Activated CD4-positive, CD25-positive, alpha-beta regulatory T cell (primary cell): ENCODE results near the gene SLC28A1.
A peak's percentile ranks its signal among the peaks of the same experiment; 100 is the strongest.
"Not testable (repeated sequence)": the region's sequence is repeated elsewhere in the genome, so short reads cannot be mapped to it uniquely, and the experiment has no call there.

Experiments
- DNase-seq, 4 experiments: peaks; one replicate each; lab custom pipeline; 2025; lab: John Stamatoyannopoulos, UW

SLC28A1 gene

DNA sequence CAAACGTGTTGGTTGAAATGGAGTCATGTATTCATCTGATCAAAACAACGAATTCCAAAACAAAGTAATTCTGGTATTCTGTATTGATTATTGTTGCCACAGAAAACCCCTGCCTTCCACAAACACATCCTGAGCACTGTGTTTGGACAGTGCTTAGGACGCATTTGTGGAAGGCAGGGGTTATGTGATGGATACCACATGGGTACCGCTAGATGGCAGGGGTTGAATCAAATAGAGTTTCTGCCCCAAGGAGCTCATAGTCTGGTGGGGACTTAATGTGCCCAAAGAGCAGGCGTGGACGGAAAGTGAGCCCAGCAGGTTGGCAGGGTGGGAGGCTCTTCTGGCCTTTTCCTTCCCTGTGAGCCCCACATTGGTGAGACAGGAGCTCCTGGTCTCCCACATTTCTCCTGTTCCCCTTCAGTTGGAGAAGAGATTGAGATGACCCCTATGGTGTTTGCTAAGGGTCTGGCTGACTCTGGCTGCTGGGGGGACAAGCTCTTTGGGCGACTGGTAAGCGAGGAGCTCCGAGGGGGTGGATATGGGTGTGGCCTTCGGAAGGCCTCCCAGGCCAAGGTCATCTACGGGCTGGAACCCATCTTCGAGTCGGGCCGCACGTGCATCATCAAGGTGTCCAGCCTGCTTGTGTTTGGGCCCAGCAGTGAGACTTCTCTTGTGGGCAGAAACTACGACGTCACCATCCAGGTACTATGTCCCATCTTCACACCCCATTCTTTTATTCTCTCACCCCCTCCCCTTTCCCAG is 22.1 kb upstream of the SLC28A1 start:
- DNase-seq, result no peak

DNA sequence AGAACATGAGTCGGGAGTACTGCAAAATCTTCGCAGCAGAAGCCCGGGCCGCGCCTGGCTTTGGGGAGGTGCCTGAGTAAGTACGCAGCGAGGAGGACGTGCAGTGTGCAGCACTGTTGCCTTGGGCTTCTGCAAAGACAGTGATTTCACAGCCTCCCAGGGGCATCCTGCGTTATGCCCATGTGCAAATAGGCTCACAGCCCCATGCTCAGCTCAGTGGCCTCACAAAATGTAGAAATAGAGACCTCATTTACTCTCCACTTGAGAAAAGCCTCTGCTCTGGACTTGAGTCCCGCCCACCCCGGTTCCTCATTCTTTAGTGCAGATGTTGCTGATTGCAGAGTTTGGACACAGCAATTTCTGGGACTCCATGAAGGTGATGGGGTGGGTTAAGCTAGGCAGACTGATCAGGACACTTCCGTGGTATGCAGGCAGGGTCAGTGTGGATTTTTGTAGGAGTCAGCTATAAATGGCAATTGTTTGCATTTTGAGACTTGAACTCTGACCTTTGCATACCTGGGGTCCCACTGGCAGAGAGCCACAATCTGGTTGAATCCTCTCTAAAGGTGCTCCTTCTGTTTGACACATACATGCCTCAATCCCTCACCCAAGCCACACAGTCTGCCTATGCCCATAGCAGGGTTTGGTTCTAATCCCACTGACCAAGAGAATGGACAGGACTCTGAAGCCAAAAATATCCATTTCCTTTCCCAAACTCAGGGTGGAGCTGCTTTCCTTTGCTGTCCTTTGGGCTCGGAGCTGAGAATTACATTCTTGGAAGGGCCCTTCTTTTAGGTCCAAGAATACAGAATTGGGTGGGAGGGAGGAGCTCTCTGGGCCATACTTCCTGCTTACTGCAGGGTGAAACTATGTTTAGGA is 20.7 kb upstream of the SLC28A1 start:
- no peak for DNase-seq

DNA sequence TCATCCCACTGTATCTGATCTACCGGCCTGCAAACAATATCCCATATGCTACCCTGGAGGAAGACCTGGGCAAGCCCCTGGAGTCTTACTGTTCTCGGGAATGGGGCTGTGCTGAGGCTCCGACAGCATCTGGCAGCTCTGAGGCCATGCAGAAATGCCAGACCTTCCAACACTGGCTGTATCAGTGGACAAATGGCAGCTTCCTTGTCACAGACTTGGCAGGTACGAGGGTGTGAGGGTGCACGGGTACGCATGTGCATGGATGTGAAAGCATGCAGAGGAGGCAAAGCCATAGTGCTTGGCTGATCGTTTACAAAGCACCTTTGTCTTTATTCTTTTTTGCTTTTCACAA is 20.0 kb upstream of the SLC28A1 start:
- no peak for DNase-seq

DNA sequence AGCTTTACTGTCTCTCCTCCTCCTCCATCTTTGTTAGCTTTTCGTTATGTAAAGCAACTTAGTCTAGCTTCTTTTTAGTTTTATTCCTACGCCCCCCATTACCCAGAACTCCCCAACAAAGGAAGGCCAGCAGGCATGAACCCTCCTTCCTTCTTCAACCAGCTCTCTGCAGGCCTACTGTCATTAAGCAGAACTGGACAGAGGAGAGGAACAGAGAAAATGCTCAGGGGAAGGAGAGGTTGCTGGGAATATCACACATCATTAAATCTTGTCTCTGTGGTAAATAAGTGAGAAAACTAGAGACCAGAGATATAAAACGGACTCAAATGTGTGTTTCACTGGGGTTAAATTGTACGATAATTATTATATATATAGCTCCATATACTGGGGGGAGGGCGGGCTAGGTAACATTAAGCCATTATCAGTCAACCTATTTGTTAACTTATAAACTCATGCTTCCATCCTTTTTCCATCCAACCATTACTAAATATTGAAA is 19.3 kb upstream of the SLC28A1 start:
- no peak for DNase-seq

DNA sequence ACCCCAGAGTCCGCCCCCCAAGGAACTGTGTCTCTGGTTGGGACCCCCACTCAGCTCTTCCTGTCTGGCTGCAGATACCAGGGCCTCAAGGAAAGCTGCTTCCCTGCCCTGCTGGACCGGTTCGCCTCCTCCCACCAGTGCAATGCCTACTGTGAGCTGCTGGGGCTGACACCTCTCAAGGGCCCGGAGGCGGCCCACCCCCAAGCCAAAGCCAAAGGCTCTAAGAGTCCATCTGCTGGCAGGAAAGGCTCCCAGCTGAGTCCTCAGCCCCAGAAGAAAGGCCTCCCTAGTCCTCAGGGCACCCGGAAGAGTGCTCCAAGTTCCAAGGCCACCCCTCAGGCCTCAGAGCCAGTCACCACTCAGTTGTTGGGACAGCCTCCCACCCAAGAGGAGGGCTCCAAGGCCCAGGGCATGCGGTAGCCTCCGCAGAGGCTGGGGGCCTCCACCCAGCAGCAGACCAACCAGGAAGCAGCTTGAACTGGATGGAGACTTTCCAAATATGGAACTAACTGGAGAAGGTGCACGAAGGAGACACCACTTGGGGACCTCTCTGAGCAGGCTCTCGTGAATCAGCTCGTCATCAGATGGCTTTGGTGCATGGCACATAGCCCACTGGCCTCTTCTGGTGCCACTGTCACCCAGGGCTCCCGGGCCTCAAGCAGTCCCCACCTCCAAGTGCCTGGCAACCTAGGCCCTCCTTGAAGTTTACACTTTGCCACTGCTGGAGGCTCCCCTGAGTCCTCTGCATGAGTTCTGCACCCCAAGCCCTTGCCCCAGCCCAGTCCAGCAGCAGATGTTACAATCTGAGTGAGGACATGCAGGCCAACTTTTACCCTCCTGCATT is 16.2 kb upstream of the SLC28A1 start:
- no peak for DNase-seq

DNA sequence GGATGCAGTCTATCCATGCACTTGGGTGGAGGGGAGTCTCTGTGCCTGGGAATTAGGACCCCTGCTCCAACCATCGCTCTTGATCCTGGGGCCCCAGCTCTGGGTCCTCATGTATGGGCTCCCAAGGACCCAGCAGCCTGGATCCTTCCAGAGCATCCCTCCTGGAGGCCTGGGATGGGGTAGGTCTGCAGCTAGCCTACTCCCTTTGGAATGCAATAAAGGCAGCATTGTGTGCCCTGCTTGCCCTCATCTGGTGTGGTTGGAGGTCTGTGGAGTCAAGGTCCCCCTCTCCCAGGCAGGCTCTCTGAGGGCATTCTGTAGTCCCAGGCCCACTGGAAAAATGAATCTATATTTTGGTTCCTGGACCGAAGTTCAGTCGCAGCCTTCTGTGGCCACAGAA is 15.0 kb upstream of the SLC28A1 start:
- no peak for DNase-seq

DNA sequence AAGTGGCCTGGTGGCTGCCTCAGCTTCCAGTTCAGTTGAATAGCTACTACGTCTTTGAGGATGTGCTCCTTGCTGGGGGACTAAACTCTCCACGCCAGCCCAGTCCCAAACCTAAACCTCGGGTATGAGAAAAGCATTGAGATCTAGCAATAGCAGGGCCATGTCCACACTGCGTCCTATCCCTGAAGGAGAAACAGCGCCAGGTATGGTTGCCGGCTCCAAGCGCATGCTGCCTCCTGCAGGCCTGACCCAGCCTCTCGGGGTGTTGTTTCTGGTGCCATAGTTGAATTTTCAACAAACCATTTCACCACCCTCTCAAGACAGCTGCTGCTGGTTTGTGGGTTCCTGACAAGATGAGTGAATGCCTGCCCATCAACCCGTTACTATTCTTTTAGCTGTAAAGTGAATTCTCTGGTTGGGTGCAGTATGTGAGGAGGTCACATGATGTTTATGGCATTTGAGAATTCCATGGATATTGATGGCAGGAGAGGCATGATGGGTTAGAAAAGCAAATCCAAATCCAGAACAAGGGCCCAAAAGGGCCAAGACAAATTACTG is 13.0 kb upstream of the SLC28A1 start:
- DNase-seq, result no peak

DNA sequence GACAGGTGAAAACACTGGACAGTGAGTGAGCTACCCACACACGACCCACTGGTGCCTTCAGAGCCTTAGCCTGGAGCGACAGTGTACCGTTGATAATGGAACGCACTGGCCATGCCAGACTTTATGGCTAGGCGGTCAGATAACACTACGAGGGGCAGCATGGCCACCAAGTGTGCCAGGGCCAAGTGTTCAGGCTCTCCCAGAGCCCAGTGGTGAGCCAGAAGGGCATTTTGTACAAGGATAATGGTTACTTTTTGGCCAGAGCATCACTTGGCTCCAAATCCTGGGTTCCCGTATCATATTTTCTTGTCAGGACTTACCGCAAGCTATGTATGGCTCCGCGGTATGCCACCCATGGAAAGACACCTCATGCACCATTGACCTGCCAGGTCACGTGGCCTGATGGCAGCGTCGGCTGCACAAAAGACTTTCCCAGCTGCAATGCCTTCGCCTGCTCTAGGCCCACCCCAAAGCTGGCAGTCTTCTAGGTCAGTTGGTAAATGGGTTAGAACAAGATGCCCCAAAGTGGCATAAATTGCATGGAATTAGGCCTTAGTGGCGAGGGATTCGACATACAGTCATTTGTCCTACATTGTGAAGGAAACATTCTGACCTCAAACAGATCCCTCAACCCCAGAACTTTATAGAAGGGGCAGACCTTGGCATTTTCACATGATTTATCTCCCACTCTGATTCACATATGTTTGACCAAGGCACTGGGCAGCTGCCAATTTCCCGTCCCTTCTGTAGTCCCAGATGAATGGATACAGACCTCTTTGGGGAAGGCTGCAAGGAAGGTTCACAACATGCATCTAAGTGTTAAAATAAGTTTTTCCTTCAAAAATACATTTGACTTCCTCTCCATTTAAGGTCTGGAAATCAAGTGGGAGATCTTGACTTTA is 12.2 kb upstream of the SLC28A1 start:
- DNase-seq, result no peak

DNA sequence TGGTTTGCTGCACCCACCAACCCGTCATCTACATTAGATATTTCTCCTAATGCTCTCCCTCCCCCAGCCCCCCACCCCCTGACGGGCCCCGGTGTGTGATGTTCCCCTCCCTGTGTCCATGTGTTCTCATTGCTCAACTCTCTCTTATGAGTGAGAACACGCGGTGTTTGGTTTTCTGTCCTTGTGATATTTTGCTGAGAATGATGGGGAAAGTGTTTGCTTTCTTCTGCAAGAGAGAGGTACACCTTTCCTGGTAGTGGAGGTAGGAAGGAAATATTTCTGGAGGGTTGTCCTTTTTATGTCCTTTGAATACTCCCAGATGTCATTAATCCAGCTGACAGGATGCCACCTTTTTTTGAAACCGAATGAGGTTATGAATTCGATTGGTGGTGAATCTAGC is 10.5 kb upstream of the SLC28A1 start:
- no peak for DNase-seq

DNA sequence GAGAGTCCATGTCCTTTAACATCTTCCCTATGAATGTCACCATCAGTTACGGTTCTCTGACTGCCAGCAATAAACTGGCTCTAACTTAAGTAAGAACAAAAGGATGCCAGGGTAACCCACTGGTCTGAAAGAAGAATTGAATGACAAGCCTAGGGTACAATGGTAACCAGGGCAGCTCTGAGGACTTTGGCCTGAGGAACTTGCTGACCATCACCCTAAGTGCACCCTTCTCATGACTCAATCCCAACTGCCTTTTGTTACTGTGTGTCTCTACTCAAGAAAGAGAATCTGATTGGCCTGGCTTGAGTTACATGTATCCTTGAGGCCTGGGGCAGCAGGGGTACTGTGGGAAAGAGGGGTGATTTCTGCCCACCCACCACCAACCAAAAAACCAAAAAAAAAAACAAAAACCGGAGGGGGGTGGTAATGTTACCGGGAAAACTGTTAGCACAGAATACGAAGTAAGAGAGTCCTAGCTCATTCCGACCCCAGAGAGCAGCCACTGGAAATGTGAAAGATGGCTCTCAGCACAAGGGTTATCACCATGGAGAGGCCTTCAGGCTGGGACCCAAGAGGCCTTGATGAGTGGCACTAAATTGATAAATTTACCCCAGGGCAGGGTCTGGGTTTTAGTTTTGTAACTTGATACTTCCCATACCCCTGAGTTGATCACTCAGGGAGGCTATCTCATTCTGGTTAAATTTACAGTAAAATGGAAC is 9.3 kb upstream of the SLC28A1 start:
- no peak for DNase-seq

DNA sequence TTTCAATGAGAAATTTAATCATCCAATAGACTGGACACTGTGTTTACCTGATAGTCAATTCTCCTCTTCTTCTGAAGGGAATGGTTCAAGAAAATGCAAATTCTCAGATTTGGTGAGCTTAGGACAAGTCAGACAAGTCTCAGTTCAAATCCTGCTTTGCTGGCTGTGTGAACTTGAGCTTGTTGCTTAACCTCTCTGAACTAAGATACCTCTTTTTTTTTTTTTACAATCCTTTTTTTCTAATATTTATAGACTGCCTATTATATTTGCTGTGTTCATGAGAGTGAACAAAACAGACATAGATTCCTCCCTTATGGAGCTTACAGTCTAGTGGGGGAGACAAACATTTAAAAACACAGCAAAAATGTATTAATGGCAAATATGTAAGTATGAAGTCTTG is 8.2 kb upstream of the SLC28A1 start:
- no peak for DNase-seq

DNA sequence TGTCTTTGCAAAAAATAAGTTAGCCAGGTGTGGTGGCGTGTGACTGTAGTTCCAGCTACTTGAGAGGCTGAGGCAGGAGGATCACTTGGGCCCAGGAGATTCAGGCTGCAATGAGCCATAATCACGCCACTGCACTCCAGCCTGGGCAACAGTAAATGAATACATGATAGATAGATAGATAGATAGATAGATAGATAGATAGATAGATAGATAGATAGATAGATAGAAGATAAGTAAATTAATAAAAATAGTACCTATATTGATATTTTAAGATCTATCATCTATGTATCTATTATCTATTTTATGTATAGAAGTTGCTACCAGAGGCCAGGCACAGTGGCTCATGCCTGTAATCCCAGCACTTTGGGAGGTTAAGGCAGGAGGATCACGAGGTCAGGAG is 6.8 kb upstream of the SLC28A1 start:
- DNase-seq, result not testable (repeated sequence)

DNA sequence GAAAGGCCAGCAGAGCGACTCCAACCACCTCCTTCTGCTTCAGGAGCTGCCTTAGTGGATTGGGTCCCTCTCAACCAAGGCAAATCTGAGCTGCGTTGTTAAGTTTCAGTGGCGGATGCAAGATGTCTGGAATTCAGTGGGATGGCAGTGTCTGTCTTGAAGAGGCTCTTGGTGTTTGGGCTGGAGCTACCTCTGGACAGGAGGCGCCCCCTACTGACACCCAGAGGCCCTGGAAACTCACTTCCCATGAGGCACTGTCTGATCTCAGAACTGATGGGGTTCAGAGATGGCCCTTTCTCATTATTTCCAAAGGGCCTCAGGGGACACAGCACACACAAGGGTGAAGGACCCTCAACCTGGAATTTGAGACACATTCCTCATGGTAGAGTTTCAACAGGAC is 6.0 kb upstream of the SLC28A1 start:
- peak in 3 of 4 experiments; percentile 14 to 30 (median 19) for DNase-seq

DNA sequence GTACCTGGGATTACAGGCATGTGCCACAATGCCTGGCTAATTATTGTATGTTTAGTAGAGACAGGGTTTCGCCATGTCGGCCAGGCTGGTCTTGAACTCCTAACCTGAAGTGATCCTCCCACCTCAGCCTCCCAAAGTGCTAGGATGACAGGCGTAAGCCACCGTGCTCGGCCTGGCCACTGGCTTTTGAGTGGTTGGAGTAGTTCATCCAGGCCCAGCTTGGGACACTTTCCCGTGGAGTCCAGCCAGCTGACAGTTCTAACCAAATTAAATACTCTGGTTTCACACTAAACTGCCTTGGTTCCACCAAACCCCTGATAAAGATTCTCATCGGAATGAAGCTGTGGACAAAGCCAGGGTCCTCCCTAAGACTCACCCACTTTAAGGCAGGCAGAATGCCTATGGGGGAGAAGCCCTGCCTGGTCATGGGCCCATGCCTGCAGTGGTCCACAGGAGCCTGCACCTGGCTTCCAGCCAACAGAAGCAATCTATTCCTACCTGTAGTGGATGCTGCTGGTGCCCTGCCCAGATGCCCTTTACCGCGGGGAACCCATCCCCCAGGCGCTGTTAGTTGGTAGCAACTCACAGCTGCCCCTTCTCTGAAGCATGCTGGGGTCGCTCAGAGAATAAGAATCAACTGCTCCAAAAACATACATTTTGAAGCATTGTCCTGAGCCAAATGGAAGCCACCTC is 5.2 kb upstream of the SLC28A1 start:
- no peak for DNase-seq

DNA sequence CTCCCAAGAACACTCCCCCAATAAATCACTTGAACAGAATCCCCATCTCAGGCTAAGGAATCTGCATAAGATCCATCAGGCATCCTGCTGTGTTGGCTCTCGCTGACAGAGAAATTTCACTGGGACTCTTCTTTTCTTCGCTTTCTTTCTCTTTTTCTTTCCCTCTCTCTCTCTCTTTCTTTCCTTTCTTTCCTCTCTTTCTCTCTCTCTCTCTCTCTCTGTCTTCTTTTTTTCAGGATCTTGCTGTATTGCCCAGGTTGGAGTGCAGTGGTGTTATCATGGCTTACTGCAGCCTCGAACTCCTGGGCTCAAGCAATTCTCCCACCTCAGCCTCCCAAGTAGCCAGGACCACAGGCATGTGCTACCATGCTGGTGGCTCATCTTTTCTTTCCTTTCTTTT is 4.5 kb upstream of the SLC28A1 start:
- no peak for DNase-seq

DNA sequence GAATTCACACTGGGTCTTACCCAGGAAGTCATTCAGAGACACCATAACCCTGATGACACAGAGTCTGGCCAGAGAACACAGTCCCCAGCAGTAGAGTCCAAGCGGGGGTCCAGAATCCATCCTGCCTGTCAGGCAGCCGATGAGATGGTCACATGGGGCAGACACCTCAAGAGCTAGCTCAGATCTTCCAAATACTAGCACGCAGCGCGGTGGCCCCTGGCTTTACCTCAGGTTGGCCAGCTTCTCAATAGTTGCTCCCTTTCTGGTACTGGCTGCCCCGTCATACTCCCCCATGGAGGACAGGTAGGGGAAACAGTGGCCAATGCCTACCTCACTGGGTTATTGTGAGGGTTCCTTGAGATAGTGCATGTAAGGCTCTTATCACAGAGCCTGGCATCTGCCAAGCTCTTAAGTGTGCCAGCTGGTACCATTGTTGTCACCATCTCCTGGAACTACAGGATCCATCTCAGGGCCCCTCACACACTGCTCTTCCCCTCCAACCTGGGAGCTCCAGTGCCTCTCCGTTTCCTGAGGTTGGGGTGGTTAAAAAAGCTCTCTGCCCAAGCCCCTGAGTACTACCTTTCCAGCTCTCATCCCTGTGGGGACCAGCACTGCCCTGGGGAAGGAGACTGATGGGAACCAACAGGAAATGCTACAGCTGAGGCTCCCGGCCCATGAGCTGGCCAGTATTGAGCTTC is 3.5 kb upstream of the SLC28A1 start:
- DNase-seq, result no peak

DNA sequence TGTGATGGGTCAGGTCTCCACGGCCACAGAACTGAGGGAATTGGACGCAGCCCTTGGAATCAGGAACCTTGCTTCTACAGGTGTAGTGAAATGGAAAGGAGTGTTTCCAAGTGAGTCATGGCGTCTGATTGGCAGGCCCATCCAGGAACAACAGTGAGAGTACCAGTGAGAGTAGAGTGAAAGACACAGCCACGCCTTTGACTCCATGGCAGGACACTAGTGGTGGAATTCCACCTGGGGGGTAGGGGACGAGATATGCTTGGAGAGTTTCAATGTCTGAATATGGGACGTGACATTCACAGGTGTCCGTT is 3.0 kb upstream of the SLC28A1 start:
- DNase-seq, result no peak

DNA sequence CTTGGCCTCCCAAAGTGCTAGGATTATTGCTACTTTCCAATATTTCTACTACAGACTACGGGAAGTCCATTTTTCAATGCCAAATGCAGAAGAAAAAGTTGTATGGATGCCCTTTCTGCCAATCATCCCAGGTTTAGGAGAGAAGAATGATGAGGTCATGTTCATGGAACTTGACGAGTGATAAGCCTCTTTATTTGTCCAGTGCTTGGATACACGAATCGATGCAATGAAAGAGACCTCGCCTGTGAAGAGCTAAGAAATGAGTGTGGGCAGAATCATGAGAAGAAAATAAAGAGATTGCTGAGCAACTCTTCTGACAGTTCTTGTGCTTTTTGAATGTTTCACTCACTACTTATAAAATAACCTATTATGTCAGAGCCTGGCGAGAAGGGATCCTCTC is 996 bp upstream of the SLC28A1 start:
- no peak for DNase-seq

DNA sequence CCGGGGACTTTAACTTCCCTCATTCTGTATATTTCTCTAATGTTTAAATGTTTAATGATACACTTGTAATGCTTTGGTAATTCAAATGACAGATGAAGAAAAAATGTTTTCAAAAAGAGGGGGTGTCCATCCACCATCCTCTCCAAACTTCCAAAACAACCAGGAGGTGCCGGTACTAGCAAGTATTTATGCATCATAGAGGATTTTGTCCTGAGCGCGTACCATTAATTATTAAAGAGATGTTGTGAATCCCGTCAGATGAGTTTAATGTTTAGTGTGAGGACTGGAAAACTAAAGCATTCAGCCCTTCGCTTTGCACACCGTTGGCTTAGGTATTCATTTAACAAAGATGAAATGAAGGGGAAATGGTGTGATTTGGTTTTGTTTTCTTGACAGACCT is 1.3 kb downstream of the SLC28A1 start:
- no peak for DNase-seq
